Panc1 (cell line): Measurements from ENCODE around the gene ZDHHC18. TPM values are rescaled to one million over a fixed set of nuclear protein-coding genes. Genes with fewer than 3 reads are reported as not detected.

Source experiments
- ATAC-seq: fragments of 200-7000 bp; cut with Tn5 transposase; 2 replicates; pipeline ENCODE4 v1.9.1; 2020; ENCODE audit warnings: mild to moderate bottlenecking, moderate library complexity
- BruUV-seq: library from RNA; stranded (reverse); fragments of 400-500 nt; replicated peaks from 2 replicates; lab custom pipeline; 2021; lab: Mats Ljungman, UMichigan
- CTCF ChIA-PET: fragments of 300-600 bp; sonication (Branson Sonifier 250); formaldehyde crosslinking; loops from one replicate; lab custom pipeline; 2022; ENCODE audit warnings: antibody characterized with exemption; lab: Charles Lee
- POLR2A ChIA-PET: fragments of 300-600 bp; sonication (Branson Sonifier 250); formaldehyde crosslinking; loops from one replicate; lab custom pipeline; 2022; ENCODE audit warnings: antibody characterized with exemption; lab: Charles Lee
- DNase-seq: peaks from one replicate; pipeline ENCODE4 v3.0.0-alpha.2; 2010; ENCODE audit warnings: low read depth, low spot score
- H3K27ac ChIP-seq: 2 replicates; pipeline ENCODE4 v1.5.1; 2011; ENCODE audit warnings: mild to moderate bottlenecking, low read length, inconsistent platforms
- H3K27me3 ChIP-seq: fragments of 200-500 bp; sonication (Bioruptor generic); 2 replicates; pipeline ENCODE4 v1.6.0; 2014; ENCODE audit warnings: low read length, inconsistent platforms; ENCODE audit not compliant: control insufficient read depth, insufficient read depth
- H3K36me3 ChIP-seq: fragments of 200-500 bp; sonication (Bioruptor generic); 2 replicates; pipeline ENCODE4 v1.5.1; 2014; ENCODE audit warnings: inconsistent platforms, mild to moderate bottlenecking, low read length, moderate library complexity; ENCODE audit not compliant: control insufficient read depth, insufficient read depth
- H3K4me1 ChIP-seq: 2 replicates; pipeline ENCODE4 v1.5.1; 2011; ENCODE audit warnings: inconsistent platforms, mild to moderate bottlenecking, low read length, moderate library complexity; ENCODE audit not compliant: control insufficient read depth, insufficient read depth
- H3K4me3 ChIP-seq, 2 experiments: 2 replicates each; pipeline ENCODE4 v1.5.1; 2011 to 2012; ENCODE audit warnings: low read depth in 2 of 2, low read length in 2 of 2, mild to moderate bottlenecking in 2 of 2, inconsistent platforms in 1 of 2, moderate library complexity in 1 of 2
- H3K9me3 ChIP-seq: fragments of 200-500 bp; sonication (Bioruptor generic); 2 replicates; pipeline ENCODE4 v1.5.1; 2014; ENCODE audit warnings: low read depth, mild to moderate bottlenecking, inconsistent platforms, low read length, moderate library complexity; ENCODE audit not compliant: control insufficient read depth, insufficient read depth
- POLR2AphosphoS5 ChIP-seq: IDR thresholded peaks from 2 replicates; pipeline ENCODE4 v1.6.1; 2012; ENCODE audit warnings: mild to moderate bottlenecking, low read depth, low read length, moderate library complexity
- SIN3A ChIP-seq: IDR thresholded peaks from 2 replicates; pipeline ENCODE4 v1.6.1; 2012; ENCODE audit warnings: low read depth, mild to moderate bottlenecking, low read length, moderate library complexity, borderline replicate concordance; ENCODE audit not compliant: insufficient read depth
- TCF7L2 ChIP-seq: IDR thresholded peaks from 2 replicates; pipeline ENCODE4 v1.6.1; 2011; ENCODE audit warnings: mild to moderate bottlenecking, low read depth, low read length, inconsistent platforms
- in situ Hi-C: cut with HindIII; loops from 2 replicates; pipeline ENCODE4 v1.10.0; 2016; ENCODE audit warnings: low sequenced_read_pairs, low pct_unique_long_range_greater_than_20kb
- intact Hi-C: fragments of 100-400 bp; cut with micrococcal nuclease; formaldehyde crosslinking; loops from one replicate; pipeline ENCODE4 v1.10.0; 2022; ENCODE audit not compliant: unreplicated experiment
- total RNA-seq: library from RNA; stranded (reverse); gene quantifications from one replicate; pipeline ENCODE4 v1.2.1, GENCODE V29; 2021; ENCODE audit not compliant: unreplicated experiment
- TF ChIP-seq, protein P1 (sequence below), 2 experiments: IDR thresholded peaks; 2 replicates each; pipeline ENCODE4 v1.6.1; 2011 to 2012; ENCODE audit warnings: low read depth in 2 of 2, control low read depth in 1 of 2, low read length in 1 of 2, mild to moderate bottlenecking in 1 of 2, moderate library complexity in 1 of 2; ENCODE audit not compliant: insufficient read depth in 1 of 2
- TF ChIP-seq, protein P2 (sequence below): fragments of 450-650 bp; IDR thresholded peaks from 2 replicates; pipeline ENCODE4 v1.5.1; 2017; ENCODE audit warnings: mild to moderate bottlenecking

The ZDHHC18 gene
- total RNA-seq, 1 experiment from 2014 or later: 45.4 TPM

DNA sequence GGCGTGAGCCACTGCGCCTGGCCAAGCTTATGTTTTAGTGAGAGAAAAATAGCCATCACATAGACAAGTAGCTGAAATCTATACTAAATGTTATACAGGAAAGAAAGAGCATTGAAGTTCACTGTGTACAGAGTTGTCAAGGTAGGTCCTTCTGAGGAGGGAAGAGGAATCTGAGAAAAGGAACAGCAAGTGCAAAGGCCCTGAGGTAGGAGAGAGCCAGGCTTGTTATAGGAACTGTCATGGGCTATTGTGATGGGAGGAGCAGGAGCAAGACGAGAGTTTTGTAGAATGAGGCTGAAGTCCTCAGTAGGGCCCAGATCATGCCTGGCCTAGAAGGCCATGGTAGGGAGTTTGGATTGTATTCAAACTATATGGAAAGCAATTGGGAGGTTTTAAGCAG lies 4.6 kb downstream of the ZDHHC18 start:
- Histone ChIP-seq H3K4me1 (peaks cover 11% of the 10 kb centered on the region), H3K36me3 (no peaks in the 10 kb centered on the region), H3K27ac (no peak overlapping the region), H3K4me3 (no peak overlapping the region), H3K9me3 (no peaks in the 10 kb centered on the region), H3K27me3 (no peaks in the 10 kb centered on the region)
- ChIA-PET POLR2A (interaction anchor here (0.5 kb wide), 1 partner anchor 34 kb away, joined by 3 read pairs; no protein-coding TSS in a partner anchor), CTCF (no interaction called here)
- in situ Hi-C loops (no loop called here), intact Hi-C loops (no loop called here)
- DNase-seq (no peak), ATAC-seq (no peak)
- no TSS peak for BruUV-seq
- TF ChIP-seq, protein P1, sequence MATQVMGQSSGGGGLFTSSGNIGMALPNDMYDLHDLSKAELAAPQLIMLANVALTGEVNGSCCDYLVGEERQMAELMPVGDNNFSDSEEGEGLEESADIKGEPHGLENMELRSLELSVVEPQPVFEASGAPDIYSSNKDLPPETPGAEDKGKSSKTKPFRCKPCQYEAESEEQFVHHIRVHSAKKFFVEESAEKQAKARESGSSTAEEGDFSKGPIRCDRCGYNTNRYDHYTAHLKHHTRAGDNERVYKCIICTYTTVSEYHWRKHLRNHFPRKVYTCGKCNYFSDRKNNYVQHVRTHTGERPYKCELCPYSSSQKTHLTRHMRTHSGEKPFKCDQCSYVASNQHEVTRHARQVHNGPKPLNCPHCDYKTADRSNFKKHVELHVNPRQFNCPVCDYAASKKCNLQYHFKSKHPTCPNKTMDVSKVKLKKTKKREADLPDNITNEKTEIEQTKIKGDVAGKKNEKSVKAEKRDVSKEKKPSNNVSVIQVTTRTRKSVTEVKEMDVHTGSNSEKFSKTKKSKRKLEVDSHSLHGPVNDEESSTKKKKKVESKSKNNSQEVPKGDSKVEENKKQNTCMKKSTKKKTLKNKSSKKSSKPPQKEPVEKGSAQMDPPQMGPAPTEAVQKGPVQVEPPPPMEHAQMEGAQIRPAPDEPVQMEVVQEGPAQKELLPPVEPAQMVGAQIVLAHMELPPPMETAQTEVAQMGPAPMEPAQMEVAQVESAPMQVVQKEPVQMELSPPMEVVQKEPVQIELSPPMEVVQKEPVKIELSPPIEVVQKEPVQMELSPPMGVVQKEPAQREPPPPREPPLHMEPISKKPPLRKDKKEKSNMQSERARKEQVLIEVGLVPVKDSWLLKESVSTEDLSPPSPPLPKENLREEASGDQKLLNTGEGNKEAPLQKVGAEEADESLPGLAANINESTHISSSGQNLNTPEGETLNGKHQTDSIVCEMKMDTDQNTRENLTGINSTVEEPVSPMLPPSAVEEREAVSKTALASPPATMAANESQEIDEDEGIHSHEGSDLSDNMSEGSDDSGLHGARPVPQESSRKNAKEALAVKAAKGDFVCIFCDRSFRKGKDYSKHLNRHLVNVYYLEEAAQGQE (IDR thresholded peaks at IDR 0.05; ENCODE audit: insufficient read depth in 1 of 2, low read depth in 2 of 2, low read length in 1 of 2): no peak
- TF ChIP-seq, protein P2, sequence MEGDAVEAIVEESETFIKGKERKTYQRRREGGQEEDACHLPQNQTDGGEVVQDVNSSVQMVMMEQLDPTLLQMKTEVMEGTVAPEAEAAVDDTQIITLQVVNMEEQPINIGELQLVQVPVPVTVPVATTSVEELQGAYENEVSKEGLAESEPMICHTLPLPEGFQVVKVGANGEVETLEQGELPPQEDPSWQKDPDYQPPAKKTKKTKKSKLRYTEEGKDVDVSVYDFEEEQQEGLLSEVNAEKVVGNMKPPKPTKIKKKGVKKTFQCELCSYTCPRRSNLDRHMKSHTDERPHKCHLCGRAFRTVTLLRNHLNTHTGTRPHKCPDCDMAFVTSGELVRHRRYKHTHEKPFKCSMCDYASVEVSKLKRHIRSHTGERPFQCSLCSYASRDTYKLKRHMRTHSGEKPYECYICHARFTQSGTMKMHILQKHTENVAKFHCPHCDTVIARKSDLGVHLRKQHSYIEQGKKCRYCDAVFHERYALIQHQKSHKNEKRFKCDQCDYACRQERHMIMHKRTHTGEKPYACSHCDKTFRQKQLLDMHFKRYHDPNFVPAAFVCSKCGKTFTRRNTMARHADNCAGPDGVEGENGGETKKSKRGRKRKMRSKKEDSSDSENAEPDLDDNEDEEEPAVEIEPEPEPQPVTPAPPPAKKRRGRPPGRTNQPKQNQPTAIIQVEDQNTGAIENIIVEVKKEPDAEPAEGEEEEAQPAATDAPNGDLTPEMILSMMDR: no peak
- TF ChIP-seq POLR2AphosphoS5 (no peak), SIN3A (no peak), TCF7L2 (no peak)

DNA sequence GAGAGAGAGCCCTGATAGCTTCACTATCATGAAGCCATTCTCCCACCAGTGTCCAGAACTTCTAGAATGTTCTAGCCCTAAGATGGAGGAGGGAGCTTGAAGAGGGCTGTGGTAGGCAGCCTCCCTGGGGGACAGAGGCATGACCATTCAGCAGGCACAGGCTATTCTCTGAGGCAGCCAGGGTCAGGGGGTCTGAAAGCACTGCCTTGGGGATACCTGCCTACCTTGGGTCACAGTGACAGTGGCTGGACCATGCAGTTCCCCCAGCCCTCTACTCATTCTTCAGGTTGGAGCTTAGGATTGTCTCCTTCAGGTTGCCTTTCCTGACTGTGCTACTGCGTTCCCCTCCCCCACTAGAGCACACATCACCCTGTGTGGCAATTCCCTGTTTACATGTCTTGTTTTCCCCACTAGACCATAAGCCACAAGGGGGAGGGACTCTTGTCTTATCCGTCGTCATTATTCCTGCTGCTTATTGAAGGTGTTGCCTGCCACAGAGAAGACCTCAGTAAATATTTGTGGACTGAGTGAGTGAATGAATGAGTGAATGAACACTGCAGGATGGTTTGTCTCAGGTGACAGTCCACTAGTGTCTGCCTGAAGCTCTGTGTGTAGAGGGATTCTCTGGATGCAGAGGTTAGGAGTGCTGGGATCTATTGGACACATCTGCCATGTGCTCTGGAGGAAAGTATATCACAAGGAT lies 5.2 kb downstream of the ZDHHC18 start:
- ChIA-PET POLR2A (interaction anchor here (0.7 kb wide), 1 partner anchor 180 kb away, joined by 4 read pairs; no protein-coding TSS in a partner anchor), CTCF (no interaction called here)
- no peaks in the 10 kb centered on the region for H3K27me3 ChIP-seq
- no peaks in the 10 kb centered on the region for H3K9me3 ChIP-seq
- H3K36me3 ChIP-seq: no peaks in the 10 kb centered on the region
- no peak for DNase-seq
- intact Hi-C loops: no loop called here
- BruUV-seq: no TSS peak
- no peak overlapping the region for H3K27ac ChIP-seq
- no peak for ATAC-seq
- H3K4me1 ChIP-seq: peaks cover 11% of the 10 kb centered on the region
- in situ Hi-C loops: no loop called here
- H3K4me3 ChIP-seq: no peak overlapping the region
- no peak for TF ChIP-seq TCF7L2
- TF ChIP-seq, protein P1 (IDR thresholded peaks at IDR 0.05; ENCODE audit: insufficient read depth in 1 of 2, low read depth in 2 of 2, low read length in 1 of 2): no peak
